ENCODE results near the gene PIAS1.
"Not testable (repeated sequence)": the region's sequence is repeated elsewhere in the genome, so short reads cannot be mapped to it uniquely, and the experiment has no call there.

The PIAS1 gene
- 76.1 to 106 (median 97.3) reads per million in 4 experiments for total RNA-seq

GRCh38 chr15:68053701-68054627, at the start of gene PIAS1:
Gene PIAS1, plus strand, starts transcription at chr15:68054315. Its CDS starts 12 bp downstream, at chr15:68054327.
- peak; percentile 92 for DNase-seq

- not testable (repeated sequence) for DNase-seq
These were observed 46.5 kb upstream of the PIAS1 start for GRCh38 chr15:68007642-68008041.

GRCh38 chr15:68010361-68011153, 43.6 kb upstream of the PIAS1 start:
- DNase-seq = no peak

DNA sequence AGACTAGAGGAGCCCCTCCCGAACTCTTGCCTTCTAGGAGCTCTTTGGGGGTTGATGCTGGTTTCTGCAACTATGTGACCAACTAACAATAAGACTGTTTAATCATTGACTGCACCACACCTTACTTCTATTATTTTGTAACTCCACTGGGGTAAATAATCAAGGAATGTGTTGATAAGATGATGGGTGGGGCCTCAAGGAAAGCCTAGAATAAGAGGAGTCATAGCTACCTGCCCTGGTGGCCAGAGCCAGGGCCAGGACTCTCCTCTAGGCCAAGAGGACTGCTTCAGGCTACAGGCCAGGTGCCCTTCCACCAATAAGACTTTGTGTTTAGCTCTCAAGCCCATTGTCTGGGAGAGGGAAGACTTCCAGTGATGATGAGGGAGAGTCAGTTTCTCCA, 41.2 kb upstream of the PIAS1 start:
- DNase-seq = no peak

GRCh38 chr15:68014219-68014618, 39.9 kb upstream of the PIAS1 start:
- DNase-seq = no peak

GRCh38 chr15:68015244-68015643, 38.9 kb upstream of the PIAS1 start:
- DNase-seq = no peak

DNA sequence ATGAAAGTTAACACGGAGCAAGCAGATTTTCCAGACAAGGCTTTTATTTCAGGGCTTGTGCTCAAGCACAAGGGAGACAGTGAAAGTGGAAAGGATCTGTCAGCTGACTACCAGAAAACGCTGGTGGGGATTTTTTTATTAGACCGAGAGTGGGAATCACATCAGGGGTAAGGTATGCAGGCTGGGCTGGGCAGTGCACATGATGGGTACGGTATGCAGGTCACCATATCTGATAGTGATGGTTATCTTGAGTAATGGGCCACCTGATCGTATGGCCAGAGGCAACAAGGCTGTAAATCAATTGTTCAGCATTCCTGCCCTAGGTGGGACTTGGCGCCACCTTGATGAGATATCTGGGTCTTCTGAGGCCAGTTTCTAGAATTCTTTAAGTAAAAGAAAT, 36.9 kb upstream of the PIAS1 start:
- no peak for DNase-seq

- no peak for DNase-seq
These were observed 35.2 kb upstream of the PIAS1 start for GRCh38 chr15:68018797-68019444.

DNA sequence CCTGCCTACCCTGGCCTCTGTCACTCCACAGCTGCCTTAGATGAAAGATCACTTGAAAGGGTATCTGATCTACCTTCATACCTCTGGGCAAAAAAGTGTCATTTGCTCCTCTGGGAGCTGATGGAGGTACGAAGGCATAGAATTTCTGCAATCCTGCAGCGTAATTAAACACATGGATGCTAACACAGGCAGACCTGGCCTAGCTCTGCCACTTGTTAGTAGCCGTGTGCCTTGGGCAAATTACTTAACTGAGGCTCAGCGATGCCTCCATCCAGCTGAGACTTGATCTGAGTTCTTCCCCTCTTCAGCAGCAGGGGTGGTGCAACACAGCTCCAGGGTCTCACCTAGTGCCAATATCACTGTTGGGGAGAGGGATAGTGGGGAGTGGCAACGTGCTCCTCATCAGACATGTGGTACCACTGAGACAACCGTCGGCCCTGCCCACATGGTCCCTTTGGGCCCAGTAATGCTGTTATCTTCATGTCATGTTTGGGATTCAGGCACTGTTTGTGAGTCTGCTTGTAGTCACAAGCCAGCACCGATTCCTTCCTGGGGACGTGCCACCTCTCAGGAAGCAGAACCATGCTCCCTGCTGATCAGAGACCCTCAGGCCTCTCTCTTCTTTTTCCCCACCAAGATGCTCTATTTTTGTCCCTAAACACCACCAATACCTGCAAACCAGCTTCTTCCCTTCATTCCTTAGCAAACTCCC, 34.1 kb upstream of the PIAS1 start:
- no peak for DNase-seq

DNA sequence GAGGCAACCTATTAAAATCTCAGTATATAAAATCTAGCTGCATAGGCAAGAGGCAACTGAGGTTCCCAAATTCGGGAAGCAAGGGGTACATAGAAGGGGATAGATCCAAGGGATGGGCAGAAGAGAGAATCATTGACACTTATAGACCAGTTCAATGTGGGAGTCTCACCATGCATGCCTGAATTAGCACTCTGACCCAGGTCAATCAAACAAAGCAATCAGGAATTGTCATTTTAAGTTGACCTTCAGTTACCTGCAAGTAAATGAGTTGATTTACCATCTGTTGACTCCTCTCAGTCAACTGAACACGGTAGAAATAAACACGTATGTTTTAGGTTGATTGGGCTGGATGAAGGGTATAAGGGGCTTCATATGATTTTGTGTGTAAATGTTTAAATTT, 33.4 kb upstream of the PIAS1 start:
- DNase-seq = no peak

GRCh38 chr15:68022061-68022460, 32.1 kb upstream of the PIAS1 start:
- DNase-seq = no peak

DNA sequence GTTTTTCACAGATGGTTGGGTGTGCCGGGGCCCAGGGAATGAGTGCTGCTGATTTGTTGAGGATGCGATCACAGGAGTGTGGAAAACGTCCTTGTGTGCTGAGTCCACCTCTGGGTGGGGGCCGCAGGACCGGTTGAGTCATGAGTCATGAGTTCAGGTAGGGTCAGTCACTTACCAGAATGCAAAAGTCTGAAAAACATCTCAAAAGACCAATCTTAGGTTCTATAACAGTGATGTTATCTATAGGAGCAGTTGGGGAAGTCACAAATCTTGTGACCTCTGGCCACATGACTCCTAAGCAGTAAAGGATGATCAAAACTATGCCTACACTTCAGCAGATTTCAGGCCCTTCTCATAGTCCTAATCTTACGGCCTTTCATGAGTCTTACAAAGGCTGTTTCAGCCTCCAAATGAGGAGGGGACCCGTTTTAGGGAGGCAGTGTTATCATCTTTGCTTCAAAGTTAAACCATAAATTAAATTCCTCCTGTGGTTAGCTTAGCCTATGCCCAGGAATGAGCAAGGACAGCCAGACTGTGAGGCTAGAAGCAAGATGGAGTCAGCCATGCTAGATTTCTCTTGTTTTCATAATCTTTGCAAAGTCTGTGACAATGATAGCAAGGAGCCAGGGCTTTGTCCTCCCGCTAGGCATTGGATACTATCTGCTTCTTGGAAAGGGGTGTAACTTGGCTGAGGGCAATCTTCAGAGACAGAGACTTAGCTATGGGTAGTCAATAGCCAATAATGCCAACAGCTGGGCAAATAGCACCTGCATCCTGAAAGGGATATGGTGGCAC, 30.6 kb upstream of the PIAS1 start:
- no peak for DNase-seq

GRCh38 chr15:68025835-68026424, 28.2 kb upstream of the PIAS1 start:
- DNase-seq = no peak

DNA sequence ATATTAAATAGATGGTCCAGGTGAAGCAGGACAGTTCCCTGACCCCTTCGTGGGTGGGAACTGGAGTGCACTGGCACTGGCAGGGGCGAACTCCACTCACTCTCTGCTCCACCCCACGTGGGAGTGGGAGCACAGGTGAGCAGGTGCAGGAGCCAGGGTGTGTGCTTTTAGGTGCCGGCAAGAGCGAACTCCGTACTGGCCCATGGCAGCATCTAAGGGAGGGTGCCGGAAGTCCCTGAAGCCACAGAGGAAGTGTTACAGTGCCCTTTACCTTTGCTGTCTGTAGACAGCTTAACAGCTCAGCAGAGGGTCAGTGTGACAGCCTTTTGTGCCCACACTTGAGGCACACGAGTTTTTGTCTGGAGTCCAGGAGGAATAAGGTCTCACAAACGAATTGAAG, 26.7 kb upstream of the PIAS1 start:
- no peak for DNase-seq

GRCh38 chr15:68028137-68028887, 25.8 kb upstream of the PIAS1 start:
- DNase-seq = no peak

DNA sequence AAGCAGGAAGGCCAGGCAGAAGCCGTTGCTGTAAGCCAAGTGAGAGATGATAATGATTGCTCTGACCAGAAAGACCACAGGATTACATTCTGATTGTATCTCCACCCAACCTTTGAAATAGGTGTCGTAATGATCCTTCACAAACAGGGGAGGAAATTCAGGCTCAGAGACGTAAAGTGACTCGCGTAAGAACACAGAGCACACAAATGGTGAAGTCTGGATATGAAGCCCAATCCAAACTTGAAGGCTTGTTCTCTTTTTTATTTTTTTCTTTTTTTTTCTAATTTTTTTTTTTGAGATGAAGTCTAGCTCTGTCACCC, 25.3 kb upstream of the PIAS1 start:
- no peak for DNase-seq

DNA sequence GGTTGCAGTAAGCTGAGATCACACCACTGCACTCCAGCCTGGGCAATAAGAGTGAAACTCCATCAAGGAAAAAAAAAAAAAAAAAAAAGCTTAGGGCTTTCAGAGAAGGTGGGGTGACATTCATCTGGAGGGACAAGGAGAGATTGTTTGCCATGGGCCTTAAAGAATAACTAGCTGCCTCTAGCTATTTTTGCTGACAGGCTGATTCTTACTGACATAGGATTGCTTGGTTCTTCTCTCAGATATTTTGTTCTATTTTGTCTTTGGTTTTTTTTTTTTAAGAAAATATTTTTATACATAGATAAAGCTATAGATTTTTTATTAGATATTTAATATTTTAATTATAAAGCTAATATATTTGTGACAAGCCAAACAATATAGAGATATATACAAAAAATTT, 24.2 kb upstream of the PIAS1 start:
- no peak for DNase-seq

- no peak for DNase-seq
These were observed 22.7 kb upstream of the PIAS1 start for GRCh38 chr15:68031404-68031803.

GRCh38 chr15:68032672-68033071, 21.4 kb upstream of the PIAS1 start:
- no peak for DNase-seq

DNA sequence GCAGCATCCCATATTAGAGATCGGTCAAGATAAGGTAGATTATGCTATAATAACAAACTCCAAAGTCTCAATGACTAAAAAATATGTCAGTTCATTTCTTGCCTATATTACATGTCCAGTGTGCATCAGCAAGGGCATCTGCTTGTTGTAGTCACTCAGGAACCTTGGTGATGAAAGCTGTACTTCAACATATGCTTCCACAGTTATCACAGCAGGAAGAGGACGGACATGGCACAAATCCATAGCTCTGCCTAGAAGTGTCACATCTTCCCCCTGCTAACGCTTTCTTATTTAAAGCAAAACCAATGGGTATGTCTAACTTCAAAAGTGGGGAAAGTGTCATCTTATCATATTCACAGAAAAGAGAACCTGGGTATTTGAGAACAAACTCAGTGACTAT, 20.0 kb upstream of the PIAS1 start:
- no peak for DNase-seq
